NCI-H510A (cell line): ENCODE measurements around the gene FRAS1.
"Not testable (repeated sequence)": the region's sequence is repeated elsewhere in the genome, so short reads cannot be mapped to it uniquely, and the experiment has no call there.

Source experiments
- DNase-seq: peaks from one replicate; lab custom pipeline; 2025; lab: John Stamatoyannopoulos, UW

Gene FRAS1

GRCh38 chr4:78328591-78328990 lies 271.5 kb downstream of the FRAS1 start:
- not testable (repeated sequence) for DNase-seq

GRCh38 chr4:78331186-78331585 lies 274.1 kb downstream of the FRAS1 start:
- no peak for DNase-seq

- no peak for DNase-seq
Observed at GRCh38 chr4:78331965-78332364, 274.8 kb downstream of the FRAS1 start.

DNA sequence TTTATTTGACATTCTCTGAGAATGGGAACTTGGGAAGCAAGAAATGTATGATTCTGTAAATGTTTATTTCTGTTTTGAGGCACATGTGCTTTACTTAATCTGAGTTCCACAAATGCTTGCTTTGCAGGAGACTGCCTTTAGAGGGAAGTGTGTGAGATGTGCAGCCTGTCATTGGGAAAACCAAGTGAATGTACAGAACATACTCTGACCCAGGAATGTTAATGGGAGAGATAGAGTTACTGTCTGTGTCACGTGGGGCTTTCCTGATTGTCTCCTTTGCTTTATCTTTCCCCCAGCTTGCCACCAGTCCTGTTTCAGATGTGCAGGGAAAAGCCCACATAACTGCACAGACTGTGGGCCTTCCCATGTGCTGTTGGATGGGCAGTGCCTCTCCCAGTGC lies 275.9 kb downstream of the FRAS1 start:
- no peak for DNase-seq

DNA sequence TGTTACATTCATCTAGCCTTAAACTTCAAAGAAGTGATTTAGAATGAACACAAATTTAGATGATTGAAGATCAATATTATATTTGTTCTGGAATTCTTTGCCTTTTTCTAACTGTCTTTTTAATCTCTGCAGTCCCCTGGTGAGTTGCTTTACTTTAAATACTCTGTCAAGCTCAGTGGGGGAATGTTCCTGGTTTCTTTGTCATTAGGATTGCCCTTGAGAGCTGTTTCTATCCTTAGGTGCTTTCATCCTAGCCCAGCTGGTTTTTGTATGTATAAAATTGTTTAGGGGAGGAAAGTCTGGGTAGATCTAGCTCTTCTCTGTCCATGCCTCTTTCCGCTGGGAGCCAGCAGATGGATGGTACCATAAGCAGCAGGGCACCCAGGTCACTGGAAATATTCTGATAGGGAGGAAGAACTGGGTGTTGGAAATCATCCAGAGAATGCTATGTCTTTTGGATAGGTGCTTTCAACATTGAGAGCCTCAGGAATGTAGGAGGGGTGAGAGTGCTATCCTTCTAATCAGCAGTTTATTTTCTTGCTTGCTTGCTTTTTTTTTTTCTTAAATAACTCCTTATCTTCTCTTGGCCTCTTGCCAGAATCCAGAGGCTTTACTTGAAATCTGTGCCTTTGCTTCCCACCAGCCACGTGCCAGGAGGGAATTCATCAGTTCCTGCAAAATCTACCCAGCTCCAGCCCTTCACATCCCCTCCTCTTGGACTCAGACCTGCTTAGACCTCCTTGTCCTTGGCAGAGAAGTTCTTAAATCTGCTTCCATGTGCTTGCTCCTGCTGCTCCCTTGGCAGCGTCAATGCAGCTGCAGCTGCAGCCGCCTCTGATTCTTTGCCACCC lies 279.2 kb downstream of the FRAS1 start:
- no peak for DNase-seq

- DNase-seq = no peak
Observed at GRCh38 chr4:78337244-78338020, 280.3 kb downstream of the FRAS1 start.

- no peak for DNase-seq
Observed at GRCh38 chr4:78342125-78342524, 285.0 kb downstream of the FRAS1 start.

DNA sequence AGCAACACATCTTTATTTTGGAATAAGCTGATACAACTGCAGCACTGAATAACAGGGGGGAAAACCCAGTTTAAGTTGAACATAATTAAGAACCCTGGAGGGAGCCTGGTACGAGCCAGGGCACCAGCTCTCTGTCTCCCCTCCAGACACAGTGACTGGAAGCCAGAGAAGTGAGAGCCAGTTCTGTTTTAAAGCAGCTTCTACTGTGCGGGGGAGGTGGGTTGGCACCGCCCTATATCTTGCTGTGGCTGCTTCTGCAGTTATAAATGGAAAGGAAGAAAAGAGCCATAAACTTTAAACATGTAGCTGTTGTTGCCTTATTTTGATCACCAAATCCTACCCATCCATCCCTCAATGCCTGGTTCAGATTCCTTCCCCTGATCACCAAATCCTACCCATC lies 286.6 kb downstream of the FRAS1 start:
- DNase-seq = no peak

- no peak for DNase-seq
Observed at GRCh38 chr4:78345237-78345636, 288.1 kb downstream of the FRAS1 start.

DNA sequence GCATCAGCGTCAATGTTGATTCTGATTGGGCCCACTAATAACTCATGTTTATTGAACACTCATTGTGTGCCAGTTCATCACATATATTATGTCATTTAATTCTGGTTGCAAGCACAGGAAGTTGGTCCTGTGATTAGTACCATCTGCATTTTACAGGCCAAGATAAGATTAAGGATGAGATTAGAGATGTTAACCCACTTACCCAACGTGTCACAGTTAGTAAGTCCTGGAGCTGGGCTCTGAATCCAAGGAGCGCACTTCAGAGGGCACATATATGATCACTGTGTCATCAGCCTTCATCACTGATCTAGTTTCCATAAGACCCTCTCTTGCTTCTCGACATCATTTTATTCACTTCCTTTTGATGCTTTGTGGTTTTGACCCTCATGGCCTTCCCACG lies 289.1 kb downstream of the FRAS1 start:
- DNase-seq = no peak

DNA sequence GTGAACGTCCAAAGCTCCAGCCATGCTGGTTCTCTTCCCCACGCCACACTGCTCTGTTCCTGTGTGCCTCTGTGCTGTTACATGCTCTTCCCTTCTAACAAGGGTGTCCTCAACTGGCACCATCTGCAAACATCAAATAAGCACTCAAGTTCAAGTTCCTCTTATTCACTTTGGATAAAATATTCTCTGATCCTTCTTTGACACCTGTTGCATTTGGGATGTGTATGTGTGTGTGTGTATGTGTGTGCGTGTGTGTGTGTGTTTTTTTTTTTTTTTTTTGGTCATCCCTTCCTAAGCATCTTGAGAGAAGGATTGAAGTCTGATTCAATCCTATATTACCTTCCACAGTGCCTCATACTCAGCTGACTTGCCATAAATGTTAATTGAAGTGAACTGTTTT lies 290.4 kb downstream of the FRAS1 start:
- DNase-seq = no peak

- no peak for DNase-seq
Observed at GRCh38 chr4:78353921-78354320, 296.8 kb downstream of the FRAS1 start.

GRCh38 chr4:78354782-78355181 lies 297.7 kb downstream of the FRAS1 start:
- DNase-seq = no peak

DNA sequence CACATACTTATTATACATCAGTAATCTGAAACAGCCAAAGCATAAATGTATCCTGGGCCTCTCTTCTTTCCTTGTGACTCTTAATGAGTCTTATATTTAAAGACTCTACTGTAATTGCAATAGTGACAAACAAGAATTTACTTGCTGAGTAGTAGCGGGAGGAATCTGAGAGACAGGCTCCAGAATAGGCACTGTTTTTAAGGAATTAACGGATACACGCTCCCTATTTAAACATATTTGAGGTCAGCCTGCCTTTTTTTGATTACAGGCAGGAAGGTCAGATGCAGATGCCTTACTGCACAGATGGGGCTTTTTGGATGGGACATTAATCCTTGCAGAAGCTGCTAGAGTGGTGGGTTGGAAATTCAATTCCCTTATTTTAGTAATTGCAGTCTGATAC lies 298.2 kb downstream of the FRAS1 start:
- no peak for DNase-seq

- no peak for DNase-seq
Observed at GRCh38 chr4:78356251-78356786, 299.2 kb downstream of the FRAS1 start.

DNA sequence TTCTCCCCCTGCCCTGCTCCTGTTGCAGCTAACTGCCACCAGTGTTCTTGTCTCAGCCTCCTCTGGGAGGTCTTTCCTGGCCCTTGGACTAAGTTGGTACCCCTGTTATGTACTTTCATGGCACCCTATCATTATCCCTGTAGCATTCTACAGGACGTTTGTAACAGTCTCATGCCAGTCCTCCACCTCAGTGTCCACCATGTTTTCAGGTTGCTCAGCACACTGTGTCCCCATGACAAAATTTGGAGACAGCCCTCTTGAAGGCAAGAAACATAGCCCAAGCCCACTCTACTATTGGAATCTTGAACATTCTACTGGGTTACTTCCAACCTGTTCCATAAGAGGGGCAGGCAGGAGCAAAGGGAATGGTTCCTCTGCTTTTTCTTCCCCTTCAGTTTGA lies 300.0 kb downstream of the FRAS1 start:
- no peak for DNase-seq

DNA sequence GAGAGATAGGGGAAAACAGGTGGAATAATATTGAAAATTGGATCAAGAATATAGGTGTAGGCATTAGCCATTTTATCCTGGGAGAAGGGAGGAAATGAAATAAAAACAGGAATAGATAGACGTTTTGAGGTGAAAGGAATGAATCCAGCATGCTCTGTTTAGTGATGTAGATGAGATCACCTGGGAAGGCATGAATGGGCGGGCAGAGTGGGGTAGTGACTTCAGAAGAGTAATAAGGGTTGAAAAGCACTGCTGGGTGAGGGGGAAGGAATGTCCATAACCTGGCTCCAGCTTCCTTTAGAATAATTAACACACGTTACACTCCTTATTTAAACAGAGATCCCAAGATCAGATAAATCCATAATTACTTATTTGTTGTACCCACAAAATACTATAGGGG lies 303.3 kb downstream of the FRAS1 start:
- DNase-seq = no peak

- no peak for DNase-seq
Observed at GRCh38 chr4:78361621-78362120, 304.5 kb downstream of the FRAS1 start.

GRCh38 chr4:78362310-78362709 lies 305.2 kb downstream of the FRAS1 start:
- DNase-seq = no peak

GRCh38 chr4:78363031-78363570 lies 306.0 kb downstream of the FRAS1 start:
- DNase-seq = no peak

GRCh38 chr4:78369679-78370078 lies 312.6 kb downstream of the FRAS1 start:
- no peak for DNase-seq

DNA sequence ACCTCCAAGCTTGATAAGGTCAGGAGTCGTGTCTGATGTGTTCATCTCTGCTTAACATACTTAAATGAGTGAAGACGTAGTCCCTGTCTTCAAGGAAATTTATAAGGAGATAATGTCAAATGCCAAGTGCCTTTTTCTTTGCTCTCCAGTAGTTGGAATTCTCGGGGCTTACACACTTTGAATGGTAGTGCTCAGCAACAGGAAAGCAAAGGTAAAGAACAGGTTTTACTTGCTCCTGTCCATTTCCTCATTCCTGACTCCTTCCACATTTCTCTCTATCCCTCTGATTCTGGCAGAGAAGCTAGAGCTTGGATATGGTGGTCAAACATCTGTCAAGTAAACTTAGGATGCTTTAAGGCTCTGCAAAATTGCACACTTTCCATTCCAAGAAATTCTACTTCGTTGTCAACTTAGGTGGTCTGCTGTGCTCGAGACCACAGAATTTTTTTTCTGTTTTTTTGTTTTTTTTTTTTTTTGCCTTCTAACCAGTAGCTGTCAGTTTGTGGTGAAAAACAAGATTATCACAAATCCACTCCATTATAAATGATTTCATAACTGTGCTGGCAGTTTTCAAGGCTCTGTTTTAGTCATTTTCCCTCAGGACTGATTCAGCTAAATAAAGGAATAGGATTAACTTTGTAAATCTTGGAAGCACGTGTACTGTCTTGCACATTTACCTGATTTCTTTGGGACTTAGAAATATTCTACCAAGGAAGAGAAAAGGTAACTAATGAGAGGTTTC lies 313.7 kb downstream of the FRAS1 start:
- DNase-seq = no peak
